ENCODE measurements around the gene EPB41L5.

- TF ChIP-seq CTCF (IDR thresholded peaks at IDR 0.05): no peak
- TF ChIP-seq POLR2A (IDR thresholded peaks at IDR 0.05): no peak
Observed at GRCh38 chr2:120029672-120030640, 17.1 kb downstream of the EPB41L5 start.
